Uterus (tissue), 4 donors: ENCODE measurements around the gene GALNTL6. TPM values are rescaled to one million over a fixed set of nuclear protein-coding genes. Genes with fewer than 3 reads are reported as not detected.

ENCODE experiments used
- DNase-seq, 2 donors: peaks; one replicate each; pipeline ENCODE4 v3.0.0-alpha.2; 2019 to 2020
- H3K27ac ChIP-seq, 2 donors: fragments of 200-600 bp; sonication (generic); 1 replicate in 1 of 2; 2 replicates in 1 of 2; pipeline ENCODE4 v1.5.1; 2016 to 2018
- H3K27me3 ChIP-seq, 2 donors: fragments of 200-600 bp; sonication (generic); one replicate each; pipeline ENCODE4 v1.5.1; 2018 to 2019; ENCODE audit warnings: control low read depth in 1 of 2
- H3K36me3 ChIP-seq, 2 donors: fragments of 200-600 bp; sonication (generic); one replicate each; pipeline ENCODE4 v1.5.1; 2019; ENCODE audit warnings: control low read depth in 1 of 2
- H3K4me1 ChIP-seq, 2 donors: fragments of 200-600 bp; sonication (generic); one replicate each; pipeline ENCODE4 v1.5.1; 2018 to 2019; ENCODE audit warnings: control low read depth in 1 of 2
- H3K4me3 ChIP-seq, 2 donors: fragments of 200-600 bp; sonication (generic); 1 replicate in 1 of 2; 2 replicates in 1 of 2; pipeline ENCODE4 v1.5.1; 2018 to 2019; ENCODE audit warnings: mild to moderate bottlenecking in 1 of 2
- H3K9me3 ChIP-seq, 2 donors: fragments of 200-600 bp; sonication (generic); one replicate each; pipeline ENCODE4 v1.5.1; 2019; ENCODE audit warnings: control low read depth in 1 of 2
- POLR2A ChIP-seq, 2 donors: fragments of 450-650 bp; IDR thresholded peaks; one replicate each; pipeline ENCODE4 v1.6.1; 2016; ENCODE audit warnings: antibody characterized with exemption in 2 of 2, mild to moderate bottlenecking in 1 of 2, moderate library complexity in 1 of 2
- intact Hi-C: fragments of 100-400 bp; cut with DNase I; formaldehyde crosslinking; loops from one replicate; pipeline ENCODE4 v1.15.1; 2023; ENCODE audit warnings: low total_unique reads
- total RNA-seq, 4 donors: library from RNA; depleted of rRNA in 3 of 4; stranded (reverse); fragments of >200 nt in 3 of 4; gene quantifications; one replicate each; pipeline versions ENCODE4 v1.1.0 to v1.2.4, GENCODE V29; 2014 to 2023
- TF ChIP-seq, protein P1 (sequence below), 4 experiments: fragments of 200-600 bp in 2 of 4; fragments of 450-650 bp in 2 of 4; sonication (generic) in 2 of 4; IDR thresholded peaks; one replicate each; pipeline ENCODE4 v1.5.1; 2016 to 2019; ENCODE audit warnings: antibody characterized with exemption in 4 of 4, mild to moderate bottlenecking in 2 of 4, moderate library complexity in 1 of 4
- donor health status: DM: yes; HTN: yes; CAD: no.

Gene GALNTL6
- total RNA-seq, 4 donors from 2014 or later: 2.6 TPM; not detected in 3

DNA sequence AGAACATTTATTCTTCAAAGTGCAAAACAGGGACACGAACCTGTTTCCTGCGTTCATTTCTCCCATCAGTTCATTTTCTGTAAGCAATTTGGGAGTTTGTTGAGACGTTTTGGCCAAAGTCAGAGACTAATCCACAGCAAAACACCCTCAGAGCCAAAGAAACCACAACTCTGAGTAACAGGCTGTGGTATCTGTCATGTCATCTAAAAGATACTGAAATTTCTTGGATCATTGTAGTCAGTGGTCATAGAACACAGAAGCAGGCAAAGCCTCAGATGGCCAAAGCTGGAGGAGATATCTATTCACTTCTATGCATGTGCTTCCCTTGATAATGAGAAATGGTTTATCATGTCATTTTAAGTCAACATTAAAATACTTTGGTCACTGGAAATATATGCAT, 869.8 kb downstream of the GALNTL6 start:
- Histone ChIP-seq H3K36me3 (no peaks in the 10 kb centered on the region), H3K27me3 (no peaks in the 10 kb centered on the region), H3K27ac (no peak overlapping the region), H3K4me1 (no peaks in the 10 kb centered on the region), H3K9me3 (no peaks in the 10 kb centered on the region), H3K4me3 (no peak overlapping the region)
- intact Hi-C loops: no loop called here
- no peak for DNase-seq
- no peak for TF ChIP-seq POLR2A (IDR thresholded peaks at IDR 0.05)
- TF ChIP-seq, protein P1, sequence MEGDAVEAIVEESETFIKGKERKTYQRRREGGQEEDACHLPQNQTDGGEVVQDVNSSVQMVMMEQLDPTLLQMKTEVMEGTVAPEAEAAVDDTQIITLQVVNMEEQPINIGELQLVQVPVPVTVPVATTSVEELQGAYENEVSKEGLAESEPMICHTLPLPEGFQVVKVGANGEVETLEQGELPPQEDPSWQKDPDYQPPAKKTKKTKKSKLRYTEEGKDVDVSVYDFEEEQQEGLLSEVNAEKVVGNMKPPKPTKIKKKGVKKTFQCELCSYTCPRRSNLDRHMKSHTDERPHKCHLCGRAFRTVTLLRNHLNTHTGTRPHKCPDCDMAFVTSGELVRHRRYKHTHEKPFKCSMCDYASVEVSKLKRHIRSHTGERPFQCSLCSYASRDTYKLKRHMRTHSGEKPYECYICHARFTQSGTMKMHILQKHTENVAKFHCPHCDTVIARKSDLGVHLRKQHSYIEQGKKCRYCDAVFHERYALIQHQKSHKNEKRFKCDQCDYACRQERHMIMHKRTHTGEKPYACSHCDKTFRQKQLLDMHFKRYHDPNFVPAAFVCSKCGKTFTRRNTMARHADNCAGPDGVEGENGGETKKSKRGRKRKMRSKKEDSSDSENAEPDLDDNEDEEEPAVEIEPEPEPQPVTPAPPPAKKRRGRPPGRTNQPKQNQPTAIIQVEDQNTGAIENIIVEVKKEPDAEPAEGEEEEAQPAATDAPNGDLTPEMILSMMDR (IDR thresholded peaks at IDR 0.05): no peak

DNA sequence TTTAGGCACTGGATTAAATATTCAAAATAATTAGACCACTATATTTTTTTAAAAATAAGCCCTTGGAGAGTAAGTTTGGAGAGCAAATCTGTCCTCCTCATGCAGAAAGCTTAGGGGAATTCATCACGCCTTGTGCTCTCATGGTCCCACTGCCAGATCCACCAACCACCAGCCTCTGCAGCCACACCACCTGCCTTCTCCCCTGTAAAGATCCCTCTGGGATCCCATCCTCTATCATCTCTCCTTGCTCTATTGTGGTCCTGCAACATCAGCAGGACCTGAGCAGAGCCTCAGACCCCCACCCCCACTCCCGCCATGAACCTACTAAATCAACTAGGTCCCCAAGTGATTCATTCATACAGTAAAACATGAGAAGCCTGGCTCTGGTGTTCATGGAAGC, 872.8 kb downstream of the GALNTL6 start:
- Histone ChIP-seq H3K36me3 (no peaks in the 10 kb centered on the region), H3K27ac (no peak overlapping the region), H3K9me3 (no peaks in the 10 kb centered on the region), H3K4me1 (no peaks in the 10 kb centered on the region), H3K27me3 (no peaks in the 10 kb centered on the region), H3K4me3 (no peak overlapping the region)
- DNase-seq: no peak
- TF ChIP-seq, protein P1 (IDR thresholded peaks at IDR 0.05): no peak
- TF ChIP-seq POLR2A (IDR thresholded peaks at IDR 0.05): no peak
- intact Hi-C loops: no loop called here

DNA sequence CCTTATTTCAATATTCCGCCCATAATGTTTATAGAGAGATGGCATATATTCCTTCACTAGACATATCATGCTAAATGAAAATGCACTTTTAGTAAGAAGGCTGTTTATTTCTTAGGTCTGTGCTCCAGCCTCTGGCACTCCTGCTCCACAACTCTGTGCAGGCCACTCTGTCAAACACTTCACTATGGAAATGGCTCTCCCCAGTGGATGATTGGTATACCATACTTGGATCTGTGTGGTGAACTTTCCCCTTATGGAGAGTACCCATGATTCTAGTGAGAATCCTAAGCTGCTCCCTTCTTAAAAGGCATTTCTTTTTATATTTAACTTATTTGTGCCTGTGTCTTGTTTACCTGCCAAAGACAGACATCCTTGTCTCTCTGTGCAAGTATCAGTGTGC, 875.3 kb downstream of the GALNTL6 start:
- Histone ChIP-seq H3K27ac (no peak overlapping the region), H3K4me1 (no peaks in the 10 kb centered on the region), H3K36me3 (no peaks in the 10 kb centered on the region), H3K4me3 (no peak overlapping the region), H3K27me3 (no peaks in the 10 kb centered on the region), H3K9me3 (no peaks in the 10 kb centered on the region)
- TF ChIP-seq, protein P1 (IDR thresholded peaks at IDR 0.05): no peak
- TF ChIP-seq POLR2A (IDR thresholded peaks at IDR 0.05): no peak
- intact Hi-C loops: no loop called here
- no peak for DNase-seq

DNA sequence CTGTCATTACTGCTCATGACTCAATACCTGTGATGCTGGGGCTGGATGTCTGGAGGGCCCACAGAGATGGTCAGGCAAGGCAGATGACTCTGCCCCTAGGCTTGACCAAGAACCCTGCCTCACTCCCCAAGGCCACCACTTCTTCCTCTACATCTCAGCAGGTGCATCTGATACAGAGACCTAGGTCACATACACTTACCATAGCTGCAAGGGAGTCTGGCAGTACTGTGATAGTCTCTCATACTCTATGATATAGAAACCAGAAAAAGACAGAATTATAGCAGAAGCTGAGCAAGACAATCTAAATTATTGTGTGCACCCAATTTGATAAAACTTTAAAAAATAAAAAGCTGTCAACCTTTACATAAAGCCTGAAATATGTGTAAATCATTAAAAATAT, 878.3 kb downstream of the GALNTL6 start:
- no peaks in the 10 kb centered on the region for H3K36me3 ChIP-seq
- TF ChIP-seq, protein P1 (IDR thresholded peaks at IDR 0.05): no peak
- TF ChIP-seq POLR2A (IDR thresholded peaks at IDR 0.05): no peak
- no peak for DNase-seq
- no peaks in the 10 kb centered on the region for H3K9me3 ChIP-seq
- no peak overlapping the region for H3K27ac ChIP-seq
- no peak overlapping the region for H3K4me3 ChIP-seq
- intact Hi-C loops: no loop called here
- H3K27me3 ChIP-seq: no peaks in the 10 kb centered on the region
- H3K4me1 ChIP-seq: no peaks in the 10 kb centered on the region

DNA sequence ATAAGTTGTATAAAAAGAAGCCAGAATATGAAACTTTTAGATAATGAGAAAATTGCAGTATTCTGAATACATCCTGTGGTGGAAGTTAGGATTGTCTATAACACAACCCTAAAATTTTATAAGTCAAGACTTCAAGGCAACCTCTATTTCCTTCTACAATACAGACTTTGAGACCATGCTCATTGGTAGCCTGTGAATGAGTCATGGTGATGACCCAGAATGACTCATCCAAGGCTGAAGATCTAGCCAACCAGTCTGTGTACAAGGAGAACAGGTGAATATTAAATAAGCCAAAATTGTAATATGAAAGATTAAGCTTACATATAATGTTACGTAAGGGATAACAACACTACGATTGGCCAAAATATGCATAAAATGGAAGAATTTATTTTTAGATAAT, 879.5 kb downstream of the GALNTL6 start:
- Histone ChIP-seq H3K27ac (no peak overlapping the region), H3K9me3 (no peaks in the 10 kb centered on the region), H3K36me3 (no peaks in the 10 kb centered on the region), H3K27me3 (no peaks in the 10 kb centered on the region), H3K4me1 (no peaks in the 10 kb centered on the region), H3K4me3 (no peak overlapping the region)
- DNase-seq: no peak
- TF ChIP-seq POLR2A (IDR thresholded peaks at IDR 0.05): no peak
- TF ChIP-seq, protein P1 (IDR thresholded peaks at IDR 0.05): no peak
- intact Hi-C loops: no loop called here
